Measurements from ENCODE around the gene KRTAP10-7.

The KRTAP10-7 gene

DNA sequence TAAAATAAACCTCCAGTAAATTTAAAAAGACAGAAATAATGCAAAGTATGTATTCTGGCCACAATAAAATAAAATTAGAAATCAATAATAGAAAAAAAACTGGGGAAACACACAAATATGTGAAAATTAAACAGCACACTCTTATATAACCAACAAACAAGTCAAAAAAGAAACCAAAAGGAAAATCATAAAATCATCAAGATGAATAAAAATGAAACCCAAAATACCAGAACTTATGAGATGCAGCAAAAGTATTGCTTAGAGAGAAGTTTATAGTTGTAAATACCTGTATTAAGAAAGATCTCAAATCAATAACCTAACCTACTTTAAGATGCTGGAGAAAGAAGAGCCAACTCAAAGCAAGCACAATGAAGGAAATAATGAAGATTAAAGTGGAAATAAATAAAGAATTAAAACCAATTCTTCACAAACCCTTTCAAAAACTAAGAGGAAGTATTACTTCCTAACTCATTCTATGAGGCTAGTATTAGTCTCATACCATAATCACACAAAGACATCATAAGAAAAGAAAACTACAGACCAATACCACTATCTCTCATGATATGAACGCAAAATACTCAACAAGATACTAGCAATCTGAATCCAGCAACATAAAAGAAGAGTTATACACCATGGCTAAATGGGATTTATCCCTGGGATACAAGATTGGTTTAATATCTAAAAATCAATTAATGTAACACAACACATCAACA lies 35.4 kb upstream of the KRTAP10-7 start:
- Histone ChIP-seq H3K27me3 (peaks cover 7% of the 10 kb centered on the region), H3K4me3 (ENCODE audit: low read depth in 1 of 2, low read length in 1 of 2) (no peak overlapping the region), H3K27ac (no peak overlapping the region), H3K4me1 (ENCODE audit: control insufficient read depth in 1 of 2, insufficient read depth in 1 of 2, low read depth in 1 of 2, low read length in 1 of 2) (peaks cover 0 to 5% of the 10 kb centered on the region in 2 experiments), H3K36me3 (no peaks in the 10 kb centered on the region), H3K9me3 (no peaks in the 10 kb centered on the region)
- TF ChIP-seq, protein P1, sequence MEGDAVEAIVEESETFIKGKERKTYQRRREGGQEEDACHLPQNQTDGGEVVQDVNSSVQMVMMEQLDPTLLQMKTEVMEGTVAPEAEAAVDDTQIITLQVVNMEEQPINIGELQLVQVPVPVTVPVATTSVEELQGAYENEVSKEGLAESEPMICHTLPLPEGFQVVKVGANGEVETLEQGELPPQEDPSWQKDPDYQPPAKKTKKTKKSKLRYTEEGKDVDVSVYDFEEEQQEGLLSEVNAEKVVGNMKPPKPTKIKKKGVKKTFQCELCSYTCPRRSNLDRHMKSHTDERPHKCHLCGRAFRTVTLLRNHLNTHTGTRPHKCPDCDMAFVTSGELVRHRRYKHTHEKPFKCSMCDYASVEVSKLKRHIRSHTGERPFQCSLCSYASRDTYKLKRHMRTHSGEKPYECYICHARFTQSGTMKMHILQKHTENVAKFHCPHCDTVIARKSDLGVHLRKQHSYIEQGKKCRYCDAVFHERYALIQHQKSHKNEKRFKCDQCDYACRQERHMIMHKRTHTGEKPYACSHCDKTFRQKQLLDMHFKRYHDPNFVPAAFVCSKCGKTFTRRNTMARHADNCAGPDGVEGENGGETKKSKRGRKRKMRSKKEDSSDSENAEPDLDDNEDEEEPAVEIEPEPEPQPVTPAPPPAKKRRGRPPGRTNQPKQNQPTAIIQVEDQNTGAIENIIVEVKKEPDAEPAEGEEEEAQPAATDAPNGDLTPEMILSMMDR (IDR thresholded peaks at IDR 0.05) = no peak

DNA sequence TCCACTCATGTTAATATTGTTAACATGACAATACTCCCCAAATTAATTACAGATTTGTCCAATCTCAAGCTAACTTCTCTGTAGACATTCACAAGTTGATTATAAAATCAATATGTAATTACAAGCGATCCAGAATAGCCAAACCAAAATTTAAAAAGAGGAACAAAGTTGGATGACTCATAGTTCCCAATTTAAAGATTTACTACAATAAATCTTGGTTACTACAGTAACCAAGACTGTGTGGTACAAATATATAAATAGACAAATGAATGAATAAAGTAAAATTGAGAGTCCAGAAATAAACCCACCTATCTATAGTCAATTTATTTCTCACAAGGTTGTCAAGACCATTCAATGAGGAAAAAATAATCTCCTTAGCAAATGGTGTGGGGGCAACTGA lies 34.0 kb upstream of the KRTAP10-7 start:
- Histone ChIP-seq H3K27ac (no peak overlapping the region), H3K36me3 (no peaks in the 10 kb centered on the region), H3K9me3 (no peaks in the 10 kb centered on the region)

DNA sequence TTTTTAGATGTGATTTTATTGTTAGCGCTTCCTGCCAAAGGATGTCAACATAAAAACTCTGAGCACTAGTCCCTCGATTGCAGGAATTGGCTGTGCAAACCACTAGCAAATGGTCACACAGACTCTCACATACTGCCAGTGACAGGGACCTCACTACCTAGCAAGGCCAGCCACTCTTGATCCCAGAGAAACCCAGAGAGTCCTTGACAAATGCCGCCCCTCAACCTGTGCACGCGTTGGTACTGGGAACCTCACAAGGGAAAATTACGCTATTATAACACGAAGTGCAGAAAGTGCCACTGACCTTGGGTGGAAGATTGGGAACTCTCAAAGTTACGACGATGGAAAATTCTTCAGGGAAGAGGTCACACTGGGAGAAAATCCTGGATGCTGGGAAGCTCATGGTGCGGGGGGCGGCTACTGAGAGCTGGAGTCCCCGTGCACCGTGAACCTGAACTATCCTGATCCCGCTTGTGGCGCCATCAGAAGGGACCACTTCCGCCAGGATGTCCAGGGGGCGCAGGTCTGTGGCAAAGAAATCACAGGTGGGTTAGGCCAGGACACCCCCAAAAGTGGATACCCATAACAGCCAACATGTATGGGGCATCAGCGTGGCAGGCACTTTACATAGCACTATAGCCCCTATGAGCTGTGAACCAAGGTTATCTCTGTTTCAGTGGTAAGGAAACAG lies 32.8 kb upstream of the KRTAP10-7 start:
- TF ChIP-seq, protein P1 (IDR thresholded peaks at IDR 0.05) = no peak
- no peak overlapping the region for H3K27ac ChIP-seq
- H3K4me3 ChIP-seq (ENCODE audit: low read depth in 1 of 2, low read length in 1 of 2) = no peak overlapping the region
- peaks cover 5% of the 10 kb centered on the region for H3K27me3 ChIP-seq
- H3K36me3 ChIP-seq = no peaks in the 10 kb centered on the region
- H3K9me3 ChIP-seq = no peaks in the 10 kb centered on the region
- peaks cover 0 to 5% of the 10 kb centered on the region in 2 experiments for H3K4me1 ChIP-seq (ENCODE audit: control insufficient read depth in 1 of 2, insufficient read depth in 1 of 2, low read depth in 1 of 2, low read length in 1 of 2)

More for the DNA sequence above, 34.0 kb upstream of the KRTAP10-7 start:
- no peak overlapping the region for H3K4me3 ChIP-seq (ENCODE audit: low read depth in 1 of 2, low read length in 1 of 2)
- H3K4me1 ChIP-seq (ENCODE audit: control insufficient read depth in 1 of 2, insufficient read depth in 1 of 2, low read depth in 1 of 2, low read length in 1 of 2) = peaks cover 0 to 5% of the 10 kb centered on the region in 2 experiments
- TF ChIP-seq, protein P1 (IDR thresholded peaks at IDR 0.05) = no peak
- peaks cover 5% of the 10 kb centered on the region for H3K27me3 ChIP-seq

DNA sequence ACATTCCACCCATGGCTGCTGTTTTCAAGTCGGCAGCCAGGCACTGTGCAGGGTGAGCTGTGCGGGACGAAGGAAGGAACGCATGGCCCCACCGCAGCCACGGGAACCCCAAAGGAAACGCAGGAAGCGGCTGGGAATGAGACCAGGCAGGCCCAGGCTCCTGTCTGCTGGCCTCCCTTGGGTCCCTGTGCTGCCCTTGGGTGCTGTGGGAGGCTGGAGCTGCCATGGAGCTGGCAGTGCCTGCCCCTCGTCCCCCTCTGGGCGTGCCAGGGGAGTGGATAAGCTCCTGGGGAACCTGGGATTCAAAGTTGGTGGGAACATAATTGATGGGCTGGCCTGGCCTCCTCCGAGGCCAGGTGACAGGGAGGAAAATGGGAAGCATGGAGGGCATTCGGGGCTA lies 32.1 kb upstream of the KRTAP10-7 start:
- Histone ChIP-seq H3K36me3 (no peaks in the 10 kb centered on the region), H3K27me3 (peaks cover 7% of the 10 kb centered on the region), H3K9me3 (no peaks in the 10 kb centered on the region), H3K4me3 (ENCODE audit: low read depth in 1 of 2, low read length in 1 of 2) (no peak overlapping the region), H3K4me1 (ENCODE audit: control insufficient read depth in 1 of 2, insufficient read depth in 1 of 2, low read depth in 1 of 2, low read length in 1 of 2) (peaks cover 0 to 5% of the 10 kb centered on the region in 2 experiments), H3K27ac (no peak overlapping the region)
- TF ChIP-seq, protein P1 (IDR thresholded peaks at IDR 0.05) = no peak

DNA sequence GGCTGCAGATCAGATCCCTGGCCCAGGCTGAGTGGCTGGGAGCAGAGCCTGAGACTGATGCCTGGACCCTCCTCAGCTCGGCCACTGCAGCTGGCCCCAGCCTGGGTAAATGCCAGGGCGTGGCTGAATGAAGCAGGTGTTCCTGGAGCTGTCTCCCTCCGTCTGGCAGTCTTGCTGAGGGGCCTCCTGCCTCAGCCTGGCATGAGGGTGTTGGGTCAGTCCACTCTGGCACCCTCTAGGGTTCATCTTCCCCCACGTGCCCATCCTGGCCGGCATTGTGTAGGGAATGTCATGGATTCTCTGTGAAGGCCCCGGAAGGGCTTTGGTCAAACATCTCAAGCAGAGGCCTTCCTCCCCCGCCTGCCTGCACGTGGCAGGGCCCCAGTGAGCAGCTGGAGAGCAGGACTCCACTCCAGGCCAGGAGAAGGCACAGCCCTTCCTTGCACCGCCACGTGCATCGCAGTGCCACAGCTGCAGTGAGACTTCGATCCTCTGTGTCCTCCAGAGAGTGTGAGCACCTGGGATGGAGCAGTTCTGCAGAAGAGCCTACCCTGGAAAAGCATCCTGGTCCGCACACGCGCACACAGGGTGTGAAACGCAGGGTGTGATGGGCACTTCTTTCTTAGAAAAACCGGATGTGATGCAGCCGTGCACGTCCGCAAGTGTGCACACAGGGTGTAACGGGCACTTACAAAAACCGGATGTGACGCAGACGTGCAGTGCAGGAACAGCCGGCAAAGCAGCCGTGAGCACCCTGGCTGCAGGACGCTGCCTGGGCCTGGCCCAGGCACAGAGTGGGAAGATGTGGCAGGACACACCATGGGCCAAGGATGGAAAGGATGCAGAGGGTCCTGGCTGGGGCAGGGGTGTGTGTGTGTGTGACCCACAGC lies 31.5 kb upstream of the KRTAP10-7 start:
- H3K36me3 ChIP-seq = no peaks in the 10 kb centered on the region
- TF ChIP-seq, protein P1 (IDR thresholded peaks at IDR 0.05) = no peak
- no peak overlapping the region for H3K27ac ChIP-seq
- no peak overlapping the region for H3K4me3 ChIP-seq (ENCODE audit: low read depth in 1 of 2, low read length in 1 of 2)
- H3K9me3 ChIP-seq = no peaks in the 10 kb centered on the region
- peaks cover 0 to 5% of the 10 kb centered on the region in 2 experiments for H3K4me1 ChIP-seq (ENCODE audit: control insufficient read depth in 1 of 2, insufficient read depth in 1 of 2, low read depth in 1 of 2, low read length in 1 of 2)
- H3K27me3 ChIP-seq = peaks cover 12% of the 10 kb centered on the region

Data from neutrophil (primary cell).